ENCODE measurements around the gene CYTH1.
"Not testable (repeated sequence)": the region's sequence is repeated elsewhere in the genome, so short reads cannot be mapped to it uniquely, and the experiment has no call there.

The CYTH1 gene

DNA sequence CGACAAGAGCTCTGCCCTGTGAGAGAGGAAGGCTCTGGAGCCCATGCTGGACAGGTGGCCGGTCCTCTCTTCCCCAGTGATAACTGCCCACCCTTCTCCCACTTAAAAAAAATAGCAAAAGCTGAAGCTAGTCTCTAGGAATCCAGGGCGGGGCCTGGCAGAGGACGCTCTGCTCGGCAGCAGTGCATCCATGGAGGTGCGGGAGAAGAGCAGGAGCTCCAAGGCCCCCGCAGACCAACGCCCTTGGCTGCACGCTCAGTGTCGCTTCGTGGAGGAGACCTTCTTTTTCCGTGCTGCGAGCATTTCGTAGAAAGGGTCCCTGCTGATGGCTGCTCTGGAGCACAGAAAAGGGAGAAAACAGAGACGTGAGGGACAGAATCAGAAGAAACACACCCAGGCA, 106.2 kb downstream of the CYTH1 start:
- no peak overlapping the region for H3K4me3 ChIP-seq (replicated peaks; ENCODE audit: low read depth, low read length)
- TF ChIP-seq, protein P1, sequence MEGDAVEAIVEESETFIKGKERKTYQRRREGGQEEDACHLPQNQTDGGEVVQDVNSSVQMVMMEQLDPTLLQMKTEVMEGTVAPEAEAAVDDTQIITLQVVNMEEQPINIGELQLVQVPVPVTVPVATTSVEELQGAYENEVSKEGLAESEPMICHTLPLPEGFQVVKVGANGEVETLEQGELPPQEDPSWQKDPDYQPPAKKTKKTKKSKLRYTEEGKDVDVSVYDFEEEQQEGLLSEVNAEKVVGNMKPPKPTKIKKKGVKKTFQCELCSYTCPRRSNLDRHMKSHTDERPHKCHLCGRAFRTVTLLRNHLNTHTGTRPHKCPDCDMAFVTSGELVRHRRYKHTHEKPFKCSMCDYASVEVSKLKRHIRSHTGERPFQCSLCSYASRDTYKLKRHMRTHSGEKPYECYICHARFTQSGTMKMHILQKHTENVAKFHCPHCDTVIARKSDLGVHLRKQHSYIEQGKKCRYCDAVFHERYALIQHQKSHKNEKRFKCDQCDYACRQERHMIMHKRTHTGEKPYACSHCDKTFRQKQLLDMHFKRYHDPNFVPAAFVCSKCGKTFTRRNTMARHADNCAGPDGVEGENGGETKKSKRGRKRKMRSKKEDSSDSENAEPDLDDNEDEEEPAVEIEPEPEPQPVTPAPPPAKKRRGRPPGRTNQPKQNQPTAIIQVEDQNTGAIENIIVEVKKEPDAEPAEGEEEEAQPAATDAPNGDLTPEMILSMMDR (IDR thresholded peaks at IDR 0.05; ENCODE audit: low read depth, low read length, missing control alignments) = no peak
- DNase-seq (ENCODE audit: extremely low read depth, low read depth) = no peak

GRCh38 chr17:78675316-78675616, 106.8 kb downstream of the CYTH1 start:
- no peak overlapping the region for H3K4me3 ChIP-seq (replicated peaks; ENCODE audit: low read depth, low read length)
- TF ChIP-seq, protein P1 (IDR thresholded peaks at IDR 0.05; ENCODE audit: low read depth, low read length, missing control alignments) = no peak
- no peak for DNase-seq (ENCODE audit: extremely low read depth, low read depth)

DNA sequence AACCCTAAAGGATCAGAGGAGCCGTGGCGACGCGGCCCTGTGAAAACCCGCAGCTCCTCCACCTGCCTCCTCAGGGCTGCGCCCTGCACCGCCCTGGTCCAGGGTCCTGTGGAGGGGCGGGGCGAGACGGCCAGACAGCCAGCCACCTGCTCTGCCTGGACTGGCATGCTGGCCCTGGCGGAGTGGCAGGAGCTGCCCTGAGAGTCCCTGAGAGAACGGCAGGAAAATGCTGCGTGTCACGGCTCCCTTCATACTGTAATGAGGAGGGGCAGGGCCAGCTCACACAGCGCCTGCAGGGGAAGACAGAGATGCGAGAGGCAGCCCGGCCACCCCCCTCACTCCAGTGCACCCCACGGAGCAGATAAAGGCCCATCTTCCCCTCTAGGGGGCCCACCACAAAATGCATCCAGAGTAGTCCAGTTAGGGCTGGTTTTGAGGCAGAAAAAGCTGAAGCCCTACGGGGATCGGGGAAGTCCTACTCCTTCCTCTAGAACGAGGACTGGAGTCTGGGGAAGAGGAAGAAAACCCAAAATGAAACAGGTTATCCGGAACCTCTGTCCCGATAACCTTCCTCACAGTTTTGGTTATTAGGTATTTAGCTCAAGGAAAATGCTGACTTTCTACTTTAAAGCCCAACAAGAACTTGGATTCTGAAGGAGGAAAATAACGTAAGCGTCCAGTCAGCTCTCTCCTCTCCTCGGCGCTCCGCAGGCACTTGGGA, 107.3 kb downstream of the CYTH1 start:
- no peak for DNase-seq (ENCODE audit: extremely low read depth, low read depth)
- TF ChIP-seq, protein P1 (IDR thresholded peaks at IDR 0.05; ENCODE audit: low read depth, low read length, missing control alignments) = peak; percentile 2
- no peak overlapping the region for H3K4me3 ChIP-seq (replicated peaks; ENCODE audit: low read depth, low read length)

DNA sequence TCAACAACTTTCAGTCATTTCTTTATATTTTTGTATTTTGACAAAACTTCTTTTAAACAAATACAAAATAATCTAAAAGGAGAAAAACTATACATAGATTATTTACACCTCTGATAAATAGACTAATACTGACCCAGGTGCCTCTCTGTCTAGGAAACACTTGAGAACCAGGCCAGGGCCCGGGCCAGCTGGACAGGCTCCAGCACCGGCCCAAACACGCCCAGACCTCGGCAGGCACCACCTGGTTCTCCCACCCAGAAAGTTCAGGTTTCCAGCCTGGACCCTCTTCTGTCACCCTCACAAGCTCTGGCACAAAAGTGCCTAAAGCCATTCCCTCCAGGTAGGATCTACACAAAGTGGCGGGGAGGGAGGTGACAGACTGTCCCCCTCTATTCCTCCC, 107.9 kb downstream of the CYTH1 start:
- no peak for DNase-seq (ENCODE audit: extremely low read depth, low read depth)
- TF ChIP-seq, protein P1 (IDR thresholded peaks at IDR 0.05; ENCODE audit: low read depth, low read length, missing control alignments) = no peak
- H3K4me3 ChIP-seq (replicated peaks; ENCODE audit: low read depth, low read length) = no peak overlapping the region

DNA sequence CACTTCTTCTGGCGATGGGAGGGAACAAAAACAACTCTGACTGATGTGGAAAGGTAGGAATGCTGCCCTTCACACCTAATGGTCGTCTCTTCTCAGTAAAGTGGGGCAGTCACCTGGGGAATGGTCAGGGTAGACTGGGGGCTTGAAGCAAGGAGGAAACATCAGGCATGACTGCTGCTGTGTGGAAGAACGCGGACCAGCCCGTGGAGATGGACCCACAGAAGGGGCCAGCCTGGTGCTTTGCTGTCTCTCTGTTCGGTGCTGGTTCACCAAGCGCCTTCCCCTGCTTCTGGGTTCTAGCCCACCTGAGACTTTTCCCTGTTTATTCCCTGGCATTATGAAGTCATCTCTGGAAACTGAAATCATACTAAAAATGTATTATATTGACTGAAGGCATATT, 108.7 kb downstream of the CYTH1 start:
- no peak overlapping the region for H3K4me3 ChIP-seq (replicated peaks; ENCODE audit: low read depth, low read length)
- TF ChIP-seq, protein P1 (IDR thresholded peaks at IDR 0.05; ENCODE audit: low read depth, low read length, missing control alignments) = no peak
- no peak for DNase-seq (ENCODE audit: extremely low read depth, low read depth)

DNA sequence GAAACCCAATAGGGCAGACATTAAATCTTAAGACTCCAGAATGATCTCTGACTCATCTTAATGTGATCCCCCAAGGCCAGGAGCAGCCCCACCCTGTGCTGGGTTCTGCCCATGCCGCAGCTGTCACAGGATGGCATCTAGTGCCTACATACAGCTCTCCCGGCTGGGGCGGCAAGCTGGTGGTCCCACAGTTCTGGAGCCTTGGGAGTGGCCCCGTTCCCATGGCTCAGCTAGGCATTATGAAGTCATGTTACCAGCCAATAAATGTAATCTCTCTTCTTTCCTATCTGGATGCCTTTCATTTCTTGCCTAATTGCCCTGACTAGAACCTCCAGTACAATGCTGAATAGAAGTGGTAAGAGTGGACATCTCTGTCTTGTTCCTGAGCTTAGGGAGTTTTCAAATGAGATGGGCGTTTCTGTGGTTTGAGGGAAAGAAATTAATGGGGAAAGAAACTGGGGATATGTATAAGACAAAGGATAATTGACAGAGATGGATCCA, 109.2 kb downstream of the CYTH1 start:
- no peak for DNase-seq (ENCODE audit: extremely low read depth, low read depth)
- H3K4me3 ChIP-seq (replicated peaks; ENCODE audit: low read depth, low read length) = no peak overlapping the region
- TF ChIP-seq, protein P1 (IDR thresholded peaks at IDR 0.05; ENCODE audit: low read depth, low read length, missing control alignments) = no peak

- TF ChIP-seq, protein P1 (IDR thresholded peaks at IDR 0.05; ENCODE audit: low read depth, low read length, missing control alignments) = no peak
- DNase-seq (ENCODE audit: extremely low read depth, low read depth) = no peak
- H3K4me3 ChIP-seq (replicated peaks; ENCODE audit: low read depth, low read length) = no peak overlapping the region
These were observed 110.1 kb downstream of the CYTH1 start for GRCh38 chr17:78672005-78672404.

DNA sequence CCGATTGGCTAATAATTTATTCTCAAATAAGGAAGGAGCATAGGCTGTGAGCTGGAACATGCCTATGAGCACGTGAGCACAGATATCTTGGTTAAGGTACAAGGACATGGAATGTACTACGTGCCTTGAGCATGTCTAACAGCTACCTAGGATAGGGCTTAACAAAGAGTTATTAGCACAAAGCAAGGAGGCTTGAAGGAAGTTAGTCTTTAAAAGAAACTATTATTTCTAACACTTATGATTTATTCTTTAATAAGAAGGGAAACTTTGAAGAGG, 110.4 kb downstream of the CYTH1 start:
- not testable (repeated sequence) for DNase-seq (ENCODE audit: extremely low read depth, low read depth)

More for the DNA sequence above, 110.4 kb downstream of the CYTH1 start:
- H3K4me3 ChIP-seq (replicated peaks; ENCODE audit: low read depth, low read length) = not testable (repeated sequence)
